Activated T-helper 1 cell treated with anti-CD3 and anti-CD28 coated beads, Interleukin-2, amount 50 U/mL, for 16 hours (primary cell): Measurements from ENCODE around the gene BICD1.
"Not testable (repeated sequence)": the region's sequence is repeated elsewhere in the genome, so short reads cannot be mapped to it uniquely, and the experiment has no call there.

Experiments
- DNase-seq, 2 donors: peaks; one replicate each; pipeline ENCODE4 v3.0.0-alpha.2; 2020; ENCODE audit warnings: low read depth in 1 of 2, low spot score in 1 of 2

The BICD1 gene

GRCh38 chr12:32187127-32187526, 80.5 kb downstream of the BICD1 start:
- DNase-seq = not testable (repeated sequence)

- no peak for DNase-seq
Measured at GRCh38 chr12:32191445-32191844, 84.8 kb downstream of the BICD1 start.

GRCh38 chr12:32196250-32197198, 89.9 kb downstream of the BICD1 start:
- no peak for DNase-seq

GRCh38 chr12:32197421-32197820, 90.8 kb downstream of the BICD1 start:
- DNase-seq = no peak

- no peak for DNase-seq
Measured at GRCh38 chr12:32198555-32198954, 91.9 kb downstream of the BICD1 start.

GRCh38 chr12:32201096-32201495, 94.4 kb downstream of the BICD1 start:
- no peak for DNase-seq

- no peak for DNase-seq
Measured at GRCh38 chr12:32201976-32202375, 95.3 kb downstream of the BICD1 start.

- no peak for DNase-seq
Measured at GRCh38 chr12:32205731-32206130, 99.1 kb downstream of the BICD1 start.

GRCh38 chr12:32208355-32208754, 101.7 kb downstream of the BICD1 start:
- no peak for DNase-seq

GRCh38 chr12:32211066-32211899, 104.6 kb downstream of the BICD1 start:
- no peak for DNase-seq

- DNase-seq = no peak
Measured at GRCh38 chr12:32211900-32212156, 105.2 kb downstream of the BICD1 start.

GRCh38 chr12:32214723-32215122, 108.1 kb downstream of the BICD1 start:
- DNase-seq = no peak

GRCh38 chr12:32217354-32218310, 111.0 kb downstream of the BICD1 start:
- no peak for DNase-seq

GRCh38 chr12:32223941-32224340, 117.3 kb downstream of the BICD1 start:
- DNase-seq = no peak

GRCh38 chr12:32226768-32227167, 120.1 kb downstream of the BICD1 start:
- DNase-seq = no peak

GRCh38 chr12:32229971-32230612, 123.4 kb downstream of the BICD1 start:
- no peak for DNase-seq

- no peak for DNase-seq
Measured at GRCh38 chr12:32230613-32230993, 124.0 kb downstream of the BICD1 start.

GRCh38 chr12:32231361-32231760, 124.7 kb downstream of the BICD1 start:
- DNase-seq = not testable (repeated sequence)

GRCh38 chr12:32233568-32233967, 126.9 kb downstream of the BICD1 start:
- DNase-seq = no peak

- no peak for DNase-seq
Measured at GRCh38 chr12:32235251-32235650, 128.6 kb downstream of the BICD1 start.

- DNase-seq = no peak
Measured at GRCh38 chr12:32240162-32240561, 133.5 kb downstream of the BICD1 start.
